GM11168 (cell line): ENCODE results near the gene YIPF5.

ENCODE experiments used
- in situ Hi-C: fragments of 300-500 bp; cut with MboI; formaldehyde crosslinking; loops from one replicate; pipeline ENCODE4 v1.12.0; 2022; ENCODE audit warnings: low sequenced_read_pairs; ENCODE audit not compliant: unreplicated experiment

YIPF5 gene

GRCh38 chr5:144131261-144131660 lies 39.2 kb downstream of the YIPF5 start:
- in situ Hi-C loops, result loop anchor here (25.0 kb wide), 1 partner anchor 1219 kb away; no protein-coding TSS in a partner anchor

GRCh38 chr5:144130306-144130705 lies 40.2 kb downstream of the YIPF5 start:
- in situ Hi-C loops, result loop anchor here (25.0 kb wide), 1 partner anchor 1218 kb away; no protein-coding TSS in a partner anchor

- in situ Hi-C loops, result loop anchor here (25.0 kb wide), 1 partner anchor 1217 kb away; no protein-coding TSS in a partner anchor
Observed at GRCh38 chr5:144128844-144129243, 41.6 kb downstream of the YIPF5 start.

- in situ Hi-C loops, result loop anchor here (25.0 kb wide), 1 partner anchor 1214 kb away; no protein-coding TSS in a partner anchor
Observed at GRCh38 chr5:144126707-144127106, 43.8 kb downstream of the YIPF5 start.

GRCh38 chr5:144125163-144125726 lies 45.2 kb downstream of the YIPF5 start:
- in situ Hi-C loops, result loop anchor here (25.0 kb wide), 1 partner anchor 1213 kb away; no protein-coding TSS in a partner anchor

- in situ Hi-C loops, result no loop called here
Observed at GRCh38 chr5:144122641-144123040, 47.8 kb downstream of the YIPF5 start.

GRCh38 chr5:144122081-144122480 lies 48.4 kb downstream of the YIPF5 start:
- in situ Hi-C loops, result no loop called here

- in situ Hi-C loops, result no loop called here
Observed at GRCh38 chr5:144121577-144121976, 48.9 kb downstream of the YIPF5 start.

- in situ Hi-C loops, result no loop called here
Observed at GRCh38 chr5:144120661-144121180, 49.7 kb downstream of the YIPF5 start.

- in situ Hi-C loops, result no loop called here
Observed at GRCh38 chr5:144117412-144117811, 53.0 kb downstream of the YIPF5 start.

- in situ Hi-C loops, result no loop called here
Observed at GRCh38 chr5:144114571-144114970, 55.9 kb downstream of the YIPF5 start.
